ENCODE data around the gene MUC6. TPM values are rescaled to one million over a fixed set of nuclear protein-coding genes. Genes with fewer than 3 reads are reported as not detected.

Gene MUC6
- total and polyA plus RNA-seq, 3 donors from 2014 or later: 0.16 to 1.5 (median 0.19) TPM

GRCh38 chr11:1069740-1070139 lies 33.2 kb upstream of the MUC6 start:
- peaks cover 7% of the 10 kb centered on the region for H3K4me1 ChIP-seq
- H3K9me3 ChIP-seq: no peaks in the 10 kb centered on the region
- intact Hi-C loops (cut with DNase I; ENCODE audit: low total_unique reads): no loop called here
- no peak overlapping the region for H3K4me3 ChIP-seq
- H3K36me3 ChIP-seq (ENCODE audit: low read depth, missing control alignments): no peaks in the 10 kb centered on the region
- no peak for DNase-seq
- no peak for TF ChIP-seq POLR2A (IDR thresholded peaks at IDR 0.05)
- no peak for TF ChIP-seq CTCF (IDR thresholded peaks at IDR 0.05)
- no peak overlapping the region for H3K27ac ChIP-seq
- no peaks in the 10 kb centered on the region for H3K27me3 ChIP-seq

- peaks cover under 1% of the 10 kb centered on the region for H3K4me1 ChIP-seq
- no peaks in the 10 kb centered on the region for H3K9me3 ChIP-seq
- DNase-seq: no peak
- no peak overlapping the region for H3K27ac ChIP-seq
- no peak overlapping the region for H3K4me3 ChIP-seq
- TF ChIP-seq CTCF (IDR thresholded peaks at IDR 0.05) (no peak), POLR2A (IDR thresholded peaks at IDR 0.05) (no peak)
- WGBS, 2 donors: 88% methylated on average over 8 of the region's 8 CpGs
- intact Hi-C loops (cut with DNase I; ENCODE audit: low total_unique reads): no loop called here
- H3K36me3 ChIP-seq (ENCODE audit: low read depth, missing control alignments): no peaks in the 10 kb centered on the region
- no peaks in the 10 kb centered on the region for H3K27me3 ChIP-seq
Measured at GRCh38 chr11:1067812-1068496, 31.4 kb upstream of the MUC6 start.

- Histone ChIP-seq H3K27me3 (no peaks in the 10 kb centered on the region), H3K4me3 (no peak overlapping the region), H3K36me3 (ENCODE audit: low read depth, missing control alignments) (no peaks in the 10 kb centered on the region), H3K4me1 (no peaks in the 10 kb centered on the region), H3K27ac (no peak overlapping the region), H3K9me3 (no peaks in the 10 kb centered on the region)
- no peak for DNase-seq
- intact Hi-C loops (cut with DNase I; ENCODE audit: low total_unique reads): no loop called here
- 45 to 59% methylated on average over 3 of the region's 3 CpGs for WGBS, 2 donors
- no peak for TF ChIP-seq CTCF (IDR thresholded peaks at IDR 0.05)
- TF ChIP-seq POLR2A (IDR thresholded peaks at IDR 0.05): no peak
Measured at GRCh38 chr11:1064167-1064566, 27.6 kb upstream of the MUC6 start.

GRCh38 chr11:1062075-1062820 lies 25.7 kb upstream of the MUC6 start:
- no peak for DNase-seq
- TF ChIP-seq POLR2A (IDR thresholded peaks at IDR 0.05) (no peak), CTCF (IDR thresholded peaks at IDR 0.05) (no peak)
- intact Hi-C loops (cut with DNase I; ENCODE audit: low total_unique reads): no loop called here
- no peak overlapping the region for H3K27ac ChIP-seq
- H3K4me3 ChIP-seq: no peak overlapping the region
- no peaks in the 10 kb centered on the region for H3K27me3 ChIP-seq
- no peaks in the 10 kb centered on the region for H3K36me3 ChIP-seq (ENCODE audit: low read depth, missing control alignments)
- 65 to 79% methylated on average over 9 of the region's 9 CpGs for WGBS, 2 donors
- H3K9me3 ChIP-seq: no peaks in the 10 kb centered on the region
- H3K4me1 ChIP-seq: no peaks in the 10 kb centered on the region

Measured in testis (tissue), 3 donors.